Measurements from ENCODE around the gene FRMD3.

The FRMD3 gene

DNA sequence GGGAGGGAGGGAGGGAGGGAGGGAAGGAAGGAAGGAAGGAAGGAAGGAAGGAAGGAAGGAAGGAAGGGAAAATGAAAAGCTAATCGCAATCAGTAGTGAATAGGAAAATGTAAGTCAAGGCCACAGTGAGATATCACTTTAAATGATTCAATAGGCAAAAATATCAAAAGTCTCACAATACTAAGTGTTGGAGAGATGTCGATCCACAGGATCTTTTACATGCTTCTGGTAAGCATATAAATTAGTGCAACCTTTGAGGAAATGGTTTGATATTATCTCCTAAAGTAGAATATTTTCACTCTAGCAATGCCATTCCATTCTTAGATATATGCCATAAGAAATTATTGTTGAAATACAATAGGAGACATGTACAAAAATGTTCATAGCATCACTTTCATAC lies 58.4 kb downstream of the FRMD3 start:
- TF ChIP-seq CTCF (IDR thresholded peaks at IDR 0.05; ENCODE audit: control insufficient read depth, extremely low read depth, insufficient read depth), result no peak
- no peak overlapping the region for H3K4me3 ChIP-seq (ENCODE audit: low read depth, low read length)
- no peak for DNase-seq (ENCODE audit: low read depth)

GRCh38 chr9:83477571-83477970 lies 60.6 kb downstream of the FRMD3 start:
- DNase-seq (ENCODE audit: low read depth), result no peak
- no peak overlapping the region for H3K4me3 ChIP-seq (ENCODE audit: low read depth, low read length)
- no peak for TF ChIP-seq CTCF (IDR thresholded peaks at IDR 0.05; ENCODE audit: control insufficient read depth, extremely low read depth, insufficient read depth)

DNA sequence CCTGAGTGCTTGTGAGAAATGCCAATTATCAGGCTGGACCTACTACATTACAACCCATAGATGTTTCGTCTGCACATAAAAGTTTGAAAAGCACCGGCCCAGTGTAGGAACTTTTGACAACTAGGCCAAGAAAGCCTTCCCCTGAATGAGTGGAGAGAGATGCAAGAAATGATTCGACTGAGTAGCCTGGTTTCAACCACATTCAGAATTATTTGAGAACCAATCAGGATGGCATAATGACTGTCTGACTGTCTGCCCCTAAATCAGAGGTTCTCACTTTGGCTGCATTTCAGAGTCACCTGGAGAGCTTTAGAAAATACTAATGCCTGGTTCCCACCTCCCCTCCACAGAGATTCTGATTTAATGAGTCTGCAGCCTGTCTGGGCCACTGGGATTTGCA lies 61.1 kb downstream of the FRMD3 start:
- no peak overlapping the region for H3K4me3 ChIP-seq (ENCODE audit: low read depth, low read length)
- TF ChIP-seq CTCF (IDR thresholded peaks at IDR 0.05; ENCODE audit: control insufficient read depth, extremely low read depth, insufficient read depth), result no peak
- DNase-seq (ENCODE audit: low read depth), result no peak

DNA sequence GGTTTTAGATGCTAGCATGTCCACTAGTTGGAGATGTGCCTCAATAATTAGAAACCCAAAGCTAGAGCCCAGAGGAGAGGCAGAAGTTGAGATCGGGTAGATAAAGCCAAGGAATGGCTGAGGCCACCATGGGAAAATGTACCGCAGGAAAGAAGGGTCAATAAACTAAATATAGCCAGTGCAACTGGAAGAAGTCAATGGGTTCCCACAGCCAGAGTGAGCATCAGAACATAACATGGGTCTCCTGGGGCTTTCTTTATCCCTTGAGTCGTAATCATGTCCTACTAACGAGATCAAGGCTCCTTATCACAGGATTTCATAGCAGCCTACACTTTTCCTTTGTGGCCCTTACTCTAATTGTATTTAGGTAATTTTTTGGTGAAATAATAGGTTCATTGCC lies 61.7 kb downstream of the FRMD3 start:
- DNase-seq (ENCODE audit: low read depth), result no peak
- H3K4me3 ChIP-seq (ENCODE audit: low read depth, low read length), result no peak overlapping the region
- no peak for TF ChIP-seq CTCF (IDR thresholded peaks at IDR 0.05; ENCODE audit: control insufficient read depth, extremely low read depth, insufficient read depth)

DNA sequence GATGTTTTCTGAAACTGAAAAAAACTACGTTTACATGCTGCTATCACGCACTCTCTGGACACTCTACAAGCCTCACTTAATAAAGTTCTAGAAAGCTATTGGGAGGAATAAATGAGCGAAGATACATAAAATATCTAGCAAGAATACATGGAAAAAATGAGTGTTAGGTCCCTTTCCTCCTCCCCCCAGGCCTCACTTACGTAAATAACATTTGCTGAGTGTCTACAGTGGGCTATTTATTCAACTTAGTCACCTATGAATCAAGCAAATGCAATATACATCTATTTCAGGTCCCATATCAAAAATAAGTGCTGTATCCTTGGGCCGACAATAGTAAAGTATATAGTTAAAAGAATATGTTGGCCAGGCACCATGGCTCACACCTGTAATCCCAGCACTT lies 62.5 kb downstream of the FRMD3 start:
- H3K4me3 ChIP-seq (ENCODE audit: low read depth, low read length), result no peak overlapping the region
- no peak for DNase-seq (ENCODE audit: low read depth)
- no peak for TF ChIP-seq CTCF (IDR thresholded peaks at IDR 0.05; ENCODE audit: control insufficient read depth, extremely low read depth, insufficient read depth)

GRCh38 chr9:83474631-83475030 lies 63.6 kb downstream of the FRMD3 start:
- TF ChIP-seq CTCF (IDR thresholded peaks at IDR 0.05; ENCODE audit: control insufficient read depth, extremely low read depth, insufficient read depth), result no peak

DNA sequence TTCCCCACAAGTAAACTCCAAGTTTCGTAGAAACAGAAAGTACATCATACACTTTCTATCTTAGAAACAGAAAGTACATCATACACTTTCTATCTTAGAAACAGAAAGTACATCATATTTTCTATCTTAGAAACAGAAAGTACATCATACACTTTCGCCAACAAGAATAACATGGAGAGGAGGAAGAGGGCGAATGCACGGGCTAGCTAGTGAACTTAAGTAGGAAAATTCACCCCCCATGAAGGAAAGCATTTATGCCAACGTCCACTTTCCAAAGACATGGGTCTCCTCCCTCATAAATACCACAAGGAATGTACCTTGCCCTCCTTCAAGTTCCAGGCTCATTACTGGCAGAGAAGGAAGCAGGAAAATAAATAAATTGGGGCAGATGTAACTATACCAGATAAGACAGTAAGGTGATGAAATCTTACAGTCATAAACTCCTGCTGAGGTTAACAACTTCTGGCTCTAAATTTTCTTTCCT lies 64.7 kb downstream of the FRMD3 start:
- H3K4me3 ChIP-seq (ENCODE audit: low read depth, low read length), result no peak overlapping the region
- TF ChIP-seq CTCF (IDR thresholded peaks at IDR 0.05; ENCODE audit: control insufficient read depth, extremely low read depth, insufficient read depth), result no peak
- no peak for DNase-seq (ENCODE audit: low read depth)

More at GRCh38 chr9:83474631-83475030, 63.6 kb downstream of the FRMD3 start:
- no peak for DNase-seq (ENCODE audit: low read depth)
- no peak overlapping the region for H3K4me3 ChIP-seq (ENCODE audit: low read depth, low read length)
